ENCODE measurements around the gene UQCRFS1.

Gene UQCRFS1

GRCh38 chr19:29206453-29206852 is 6.5 kb downstream of the UQCRFS1 start:
- TF ChIP-seq CTCF (IDR thresholded peaks at IDR 0.05; ENCODE audit: low read length, missing control alignments) = no peak
- no peak overlapping the region for H3K4me3 ChIP-seq (replicated peaks; ENCODE audit: low read depth, low read length)
- DNase-seq (ENCODE audit: low read depth) = no peak

GRCh38 chr19:29202281-29202680 is 10.7 kb downstream of the UQCRFS1 start:
- TF ChIP-seq CTCF (IDR thresholded peaks at IDR 0.05; ENCODE audit: low read length, missing control alignments) = no peak
- DNase-seq (ENCODE audit: low read depth) = no peak
- no peak overlapping the region for H3K4me3 ChIP-seq (replicated peaks; ENCODE audit: low read depth, low read length)

- no peak for TF ChIP-seq CTCF (IDR thresholded peaks at IDR 0.05; ENCODE audit: low read length, missing control alignments)
- DNase-seq (ENCODE audit: low read depth) = no peak
- H3K4me3 ChIP-seq (replicated peaks; ENCODE audit: low read depth, low read length) = no peak overlapping the region
Observed at GRCh38 chr19:29201855-29202254, 11.1 kb downstream of the UQCRFS1 start.

- no peak for TF ChIP-seq CTCF (IDR thresholded peaks at IDR 0.05; ENCODE audit: low read length, missing control alignments)
- H3K4me3 ChIP-seq (replicated peaks; ENCODE audit: low read depth, low read length) = no peak overlapping the region
- DNase-seq (ENCODE audit: low read depth) = no peak
Observed at GRCh38 chr19:29194658-29195057, 18.3 kb downstream of the UQCRFS1 start.

- no peak overlapping the region for H3K4me3 ChIP-seq (replicated peaks; ENCODE audit: low read depth, low read length)
- no peak for DNase-seq (ENCODE audit: low read depth)
- TF ChIP-seq CTCF (IDR thresholded peaks at IDR 0.05; ENCODE audit: low read length, missing control alignments) = no peak
Observed at GRCh38 chr19:29193155-29193554, 19.8 kb downstream of the UQCRFS1 start.

- no peak for TF ChIP-seq CTCF (IDR thresholded peaks at IDR 0.05; ENCODE audit: low read length, missing control alignments)
- DNase-seq (ENCODE audit: low read depth) = no peak
- H3K4me3 ChIP-seq (replicated peaks; ENCODE audit: low read depth, low read length) = no peak overlapping the region
Observed at GRCh38 chr19:29191005-29191404, 21.9 kb downstream of the UQCRFS1 start.

- peak; percentile 8 for DNase-seq (ENCODE audit: low read depth)
- TF ChIP-seq CTCF (IDR thresholded peaks at IDR 0.05; ENCODE audit: low read length, missing control alignments) = no peak
- H3K4me3 ChIP-seq (replicated peaks; ENCODE audit: low read depth, low read length) = no peak overlapping the region
Observed at GRCh38 chr19:29189033-29189360, 24.0 kb downstream of the UQCRFS1 start.

All from fibroblast of pulmonary artery (primary cell).